ENCODE results near the gene RNASE12. TPM values are rescaled to one million over a fixed set of nuclear protein-coding genes. Genes with fewer than 3 reads are reported as not detected.

The RNASE12 gene
- total RNA-seq, 1 experiment from 2014 or later, result not detected

- TF ChIP-seq EZH2 (IDR thresholded peaks at IDR 0.05; ENCODE audit: borderline replicate concordance, low read depth, low read length, poor library complexity, severe bottlenecking) (no peak), CTCF (conservative IDR thresholded peaks at IDR 0.05; ENCODE audit: low read depth, low read length) (no peak)
- CTCF ChIA-PET, result no interaction called here
- Histone ChIP-seq H3K9me3 (ENCODE audit: low read depth, low read length, poor library complexity, severe bottlenecking) (no peaks in the 10 kb centered on the region), H3K4me1 (ENCODE audit: insufficient read depth, low read length, poor library complexity, severe bottlenecking) (peaks cover 4% of the 10 kb centered on the region), H3K27me3 (replicated peaks; ENCODE audit: insufficient read depth, low read depth, low read length, poor library complexity) (no peaks in the 10 kb centered on the region), H3K27ac (ENCODE audit: low read depth, low read length, poor library complexity, severe bottlenecking) (no peak overlapping the region), H3K4me3 (ENCODE audit: low read depth, low read length, poor library complexity, severe bottlenecking) (no peak overlapping the region), H3K36me3 (ENCODE audit: insufficient read depth, low read length, poor library complexity, severe bottlenecking) (no peaks in the 10 kb centered on the region)
- BruUV-seq (replicated peaks), result no TSS peak
- POLR2A ChIA-PET (ENCODE audit: low non-redundant PET), result no interaction called here
- intact Hi-C loops (cut with micrococcal nuclease; ENCODE audit: unreplicated experiment), result no loop called here
- DNase-seq (ENCODE audit: low spot score), result no peak
These were observed 26.2 kb upstream of the RNASE12 start for GRCh38 chr14:20617138-20618003.

GRCh38 chr14:20615996-20616395 lies 24.8 kb upstream of the RNASE12 start:
- intact Hi-C loops (cut with micrococcal nuclease; ENCODE audit: unreplicated experiment), result no loop called here

More at GRCh38 chr14:20615996-20616395, 24.8 kb upstream of the RNASE12 start:
- Histone ChIP-seq H3K4me3 (ENCODE audit: low read depth, low read length, poor library complexity, severe bottlenecking) (no peak overlapping the region), H3K4me1 (ENCODE audit: insufficient read depth, low read length, poor library complexity, severe bottlenecking) (peaks cover 4% of the 10 kb centered on the region), H3K27ac (ENCODE audit: low read depth, low read length, poor library complexity, severe bottlenecking) (no peak overlapping the region), H3K9me3 (ENCODE audit: low read depth, low read length, poor library complexity, severe bottlenecking) (no peaks in the 10 kb centered on the region), H3K36me3 (ENCODE audit: insufficient read depth, low read length, poor library complexity, severe bottlenecking) (no peaks in the 10 kb centered on the region), H3K27me3 (replicated peaks; ENCODE audit: insufficient read depth, low read depth, low read length, poor library complexity) (no peaks in the 10 kb centered on the region)
- POLR2A ChIA-PET (ENCODE audit: low non-redundant PET), result no interaction called here
- DNase-seq (ENCODE audit: low spot score), result no peak
- no TSS peak for BruUV-seq (replicated peaks)
- TF ChIP-seq CTCF (conservative IDR thresholded peaks at IDR 0.05; ENCODE audit: low read depth, low read length), result no peak
- TF ChIP-seq EZH2 (IDR thresholded peaks at IDR 0.05; ENCODE audit: borderline replicate concordance, low read depth, low read length, poor library complexity, severe bottlenecking), result no peak
- CTCF ChIA-PET, result no interaction called here
